Nephron (organoid): Measurements from ENCODE around the gene FGF11.

ENCODE experiments used
- H3K27ac Mint-ChIP-seq, 3 experiments: 2 replicates each; pipeline ENCODE4 v1.8.0; 2020; ENCODE audit warnings: mixed read lengths in 3 of 3, mild to moderate bottlenecking in 2 of 3, moderate library complexity in 1 of 3
- H3K27me3 Mint-ChIP-seq: 2 replicates; pipeline ENCODE4 v1.8.0; 2021; ENCODE audit warnings: low read depth, mild to moderate bottlenecking, moderate library complexity, mixed read lengths
- H3K36me3 Mint-ChIP-seq: 2 replicates; pipeline ENCODE4 v1.8.0; 2020; ENCODE audit warnings: low read depth, mixed read lengths
- H3K4me1 Mint-ChIP-seq: 2 replicates; pipeline ENCODE4 v1.8.0; 2020; ENCODE audit warnings: mixed read lengths
- H3K4me3 Mint-ChIP-seq, 3 experiments: 2 replicates each; pipeline ENCODE4 v1.8.0; 2020; ENCODE audit warnings: mild to moderate bottlenecking in 3 of 3, mixed read lengths in 3 of 3, moderate library complexity in 2 of 3
- H3K9me3 Mint-ChIP-seq: 2 replicates; pipeline ENCODE4 v1.8.0; 2020; ENCODE audit warnings: mixed read lengths
- CTCF ChIP-seq, 3 experiments: fragments of 200-600 bp; sonication (generic); IDR thresholded peaks; one replicate each; pipeline ENCODE4 v1.5.0; 2021; ENCODE audit warnings: antibody characterized with exemption in 3 of 3; ENCODE audit not compliant: unreplicated experiment in 3 of 3

The FGF11 gene

GRCh38 chr17:7442142-7442541 lies 2.8 kb downstream of the FGF11 start:
- Mint-ChIP-seq H3K36me3 (no peaks in the 10 kb centered on the region), H3K4me3 (peak overlapping the region; percentile 54 to 98 (median 68)), H3K27me3 (peaks cover 9% of the 10 kb centered on the region), H3K27ac (peak overlapping the region; percentile 97 to 99 (median 99)), H3K4me1 (peaks cover 75% of the 10 kb centered on the region), H3K9me3 (no peaks in the 10 kb centered on the region)
- TF ChIP-seq CTCF (IDR thresholded peaks at IDR 0.05; ENCODE audit: unreplicated experiment in 3 of 3) = no peak

GRCh38 chr17:7443499-7444485 lies 4.5 kb downstream of the FGF11 start:
- Mint-ChIP-seq H3K4me3 (peak overlapping the region; percentile 82 to 94 (median 86)), H3K27me3 (peaks cover 4% of the 10 kb centered on the region), H3K27ac (peak overlapping the region; percentile 66 to 86 (median 85)), H3K4me1 (peaks cover 72% of the 10 kb centered on the region), H3K9me3 (no peaks in the 10 kb centered on the region), H3K36me3 (peaks cover 4% of the 10 kb centered on the region)
- TF ChIP-seq CTCF (IDR thresholded peaks at IDR 0.05; ENCODE audit: unreplicated experiment in 3 of 3) = no peak

GRCh38 chr17:7444682-7445618 lies 5.6 kb downstream of the FGF11 start, which contains the start of gene CHRNB1:
CHRNB1 (plus strand) TSS chr17:7445061; CDS start chr17:7445128, 67 bp downstream.
- Mint-ChIP-seq H3K27me3 (peaks cover 4% of the 10 kb centered on the region), H3K4me1 (peaks cover 69% of the 10 kb centered on the region), H3K9me3 (no peaks in the 10 kb centered on the region), H3K4me3 (peak within 1 kb of the TSS; percentile 82 to 94 (median 86)), H3K27ac (peak within 1 kb of the TSS; percentile 86 to 90 (median 87)), H3K36me3 (peaks cover 5% of the 10 kb centered on the region)
- TF ChIP-seq CTCF (IDR thresholded peaks at IDR 0.05; ENCODE audit: unreplicated experiment in 3 of 3) = peak in 2 of 3 experiments; percentile 7 to 11

GRCh38 chr17:7445619-7445968 lies 6.3 kb downstream of the FGF11 start:
- Mint-ChIP-seq H3K36me3 (peaks cover 5% of the 10 kb centered on the region), H3K27me3 (peaks cover 4% of the 10 kb centered on the region), H3K9me3 (no peaks in the 10 kb centered on the region), H3K4me1 (peaks cover 63% of the 10 kb centered on the region), H3K4me3 (peak overlapping the region; percentile 82 to 94 (median 86)), H3K27ac (peak overlapping the region; percentile 86 to 90 (median 87))
- no peak for TF ChIP-seq CTCF (IDR thresholded peaks at IDR 0.05; ENCODE audit: unreplicated experiment in 3 of 3)

GRCh38 chr17:7448461-7448860 lies 9.1 kb downstream of the FGF11 start:
- peaks cover 38% of the 10 kb centered on the region for H3K4me1 Mint-ChIP-seq
- H3K4me3 Mint-ChIP-seq = peak overlapping the region in 2 of 3 experiments; percentile 50 to 82
- peaks cover 4% of the 10 kb centered on the region for H3K27me3 Mint-ChIP-seq
- H3K9me3 Mint-ChIP-seq = no peaks in the 10 kb centered on the region
- H3K27ac Mint-ChIP-seq = peak overlapping the region in 2 of 3 experiments; percentile 48 to 49
- H3K36me3 Mint-ChIP-seq = peaks cover 9% of the 10 kb centered on the region
- no peak for TF ChIP-seq CTCF (IDR thresholded peaks at IDR 0.05; ENCODE audit: unreplicated experiment in 3 of 3)
